GM21447 (cell line): Measurements from ENCODE around the gene GMPR.
"Not testable (repeated sequence)": the region's sequence is repeated elsewhere in the genome, so short reads cannot be mapped to it uniquely, and the experiment has no call there.

Experiments used
- ATAC-seq: cut with Tn5 transposase; IDR thresholded peaks from one replicate; pipeline ENCODE4 v1.9.1; 2021; ENCODE audit not compliant: unreplicated experiment

Gene GMPR

DNA sequence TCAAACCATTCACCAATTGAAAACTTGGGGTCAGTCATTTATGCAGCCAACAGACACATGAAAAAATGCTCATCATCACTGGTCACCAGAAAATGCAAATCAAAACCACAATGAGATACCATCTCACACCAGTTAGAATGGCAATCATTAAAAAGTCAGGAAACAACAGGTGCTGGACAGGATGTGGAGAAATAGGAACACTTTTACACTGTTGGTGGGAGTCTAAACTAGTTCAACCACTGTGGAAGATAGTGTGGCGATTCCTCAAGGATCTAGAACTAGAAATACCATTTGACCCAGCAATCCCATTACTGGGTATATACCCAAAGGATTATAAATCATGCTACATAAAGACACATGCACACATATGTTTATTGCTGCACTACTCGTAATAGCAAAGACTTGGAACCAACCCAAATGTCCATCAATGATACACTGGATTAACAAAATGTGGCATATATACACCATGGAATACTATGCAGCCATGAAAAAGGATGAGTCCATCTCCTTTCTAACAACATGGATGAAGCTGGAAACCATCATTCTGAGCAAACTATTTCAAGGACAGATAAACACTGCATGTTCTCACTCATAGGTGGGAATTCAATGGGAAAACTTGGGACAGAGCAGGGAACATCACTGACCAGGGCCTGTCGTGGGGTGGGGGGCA is 13.2 kb upstream of the GMPR start:
- ATAC-seq, result not testable (repeated sequence)

DNA sequence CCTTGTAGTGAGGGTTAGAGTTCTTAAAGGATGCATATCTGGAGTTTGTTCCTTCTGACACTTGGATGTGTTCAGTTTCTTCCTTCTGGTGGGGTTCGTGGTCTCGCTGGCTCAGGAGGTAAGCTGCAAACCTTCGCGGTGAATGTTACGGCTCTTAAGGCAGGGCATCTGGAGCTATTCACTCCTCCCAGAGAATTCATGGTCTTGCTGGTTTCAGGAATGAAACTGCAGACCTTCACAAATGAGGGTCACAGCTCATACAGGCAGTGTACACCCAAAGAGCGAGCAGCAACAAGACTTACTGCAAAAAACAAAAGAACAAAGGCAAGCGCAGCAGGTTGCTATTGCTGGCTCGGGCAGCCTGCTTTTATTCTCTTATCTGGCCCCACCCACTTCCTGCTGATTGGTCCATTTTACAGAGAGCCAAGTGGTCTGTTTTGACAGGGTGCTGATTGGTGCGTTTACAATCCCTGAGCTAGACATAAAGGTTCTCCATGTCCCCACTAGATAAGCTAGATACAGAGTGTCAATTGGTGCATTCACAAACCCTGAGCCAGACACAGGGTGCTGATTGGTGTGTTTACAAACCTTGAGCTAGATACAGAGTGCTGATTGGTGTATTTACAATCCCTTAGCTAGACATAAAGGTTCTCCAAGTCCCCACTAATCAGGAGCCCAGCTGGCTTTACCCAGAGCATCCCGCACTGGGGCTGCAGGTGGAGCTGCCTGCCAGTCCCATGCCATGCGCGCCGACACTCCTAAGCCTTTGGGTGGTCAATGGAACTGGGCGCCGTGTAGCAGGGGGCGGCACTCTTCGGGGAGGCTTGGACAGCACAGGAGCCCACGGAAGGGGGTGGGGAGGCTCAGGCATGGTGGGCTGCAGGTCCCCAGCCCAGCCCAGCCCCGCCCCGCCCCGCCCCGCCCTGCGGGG is 12.0 kb upstream of the GMPR start:
- not testable (repeated sequence) for ATAC-seq

DNA sequence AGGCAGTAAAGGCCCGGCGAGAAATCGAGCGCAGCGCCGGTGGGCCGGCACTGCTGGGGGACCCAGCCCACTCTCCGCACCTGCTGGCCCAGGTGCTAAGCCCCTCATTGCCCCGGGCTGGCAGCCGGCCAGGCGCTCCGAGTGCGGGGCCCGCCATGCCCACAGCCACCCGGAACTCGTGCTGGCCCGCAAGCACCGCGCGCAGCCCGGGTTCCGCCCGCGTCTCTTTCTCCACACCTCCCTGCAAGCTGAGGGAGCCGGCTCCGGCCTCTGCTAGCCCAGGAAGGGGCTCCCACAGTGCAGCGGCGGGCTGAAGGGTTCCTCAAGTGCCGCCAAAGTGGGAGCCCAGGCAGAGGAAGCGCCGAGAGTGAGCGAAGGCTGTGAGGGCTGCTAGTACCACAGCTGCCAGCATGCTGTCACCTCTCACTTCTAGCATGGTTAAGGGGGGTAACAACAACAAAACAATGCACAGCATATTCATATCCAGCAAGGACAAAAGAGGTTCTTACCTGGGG is 11.3 kb upstream of the GMPR start:
- ATAC-seq, result no peak

DNA sequence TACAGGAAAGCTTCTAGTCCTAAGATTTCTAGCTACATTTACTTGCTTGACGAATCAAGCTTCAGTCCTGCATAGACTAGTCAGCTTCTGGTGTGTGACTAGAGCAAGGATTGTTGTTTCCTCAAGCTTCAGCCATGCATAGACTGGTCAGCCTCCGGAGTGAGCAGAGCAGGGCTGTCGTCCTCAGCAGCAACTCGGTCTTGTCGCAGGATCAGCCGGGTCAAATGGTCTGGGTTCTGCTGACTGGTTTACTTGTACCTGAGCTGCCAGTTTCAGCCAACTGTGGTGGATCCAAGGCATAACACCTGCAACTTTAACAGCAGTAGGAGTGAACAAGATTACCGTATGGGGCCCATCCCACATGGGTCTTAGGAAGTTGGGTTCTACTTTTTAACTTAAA is 10.8 kb upstream of the GMPR start:
- ATAC-seq, result no peak

DNA sequence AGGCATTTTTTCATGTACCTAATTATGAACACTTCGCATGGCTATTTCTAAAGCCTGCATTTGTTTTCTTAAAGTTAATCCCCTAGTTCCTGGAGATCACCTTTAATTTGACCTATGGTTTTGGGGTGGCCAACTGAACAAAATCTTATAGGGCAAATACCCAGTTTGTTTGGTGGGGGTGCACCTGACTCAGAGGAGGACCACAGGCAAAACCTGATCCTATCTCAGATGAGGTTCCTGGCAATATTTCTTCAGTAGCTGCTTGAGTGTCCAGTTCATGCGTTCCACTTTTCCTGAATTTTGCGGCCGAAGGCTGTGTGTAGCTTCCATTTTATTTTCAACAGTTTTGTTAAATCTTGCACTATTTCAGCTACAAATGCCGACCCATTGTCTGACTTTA is 10.3 kb upstream of the GMPR start:
- no peak for ATAC-seq

DNA sequence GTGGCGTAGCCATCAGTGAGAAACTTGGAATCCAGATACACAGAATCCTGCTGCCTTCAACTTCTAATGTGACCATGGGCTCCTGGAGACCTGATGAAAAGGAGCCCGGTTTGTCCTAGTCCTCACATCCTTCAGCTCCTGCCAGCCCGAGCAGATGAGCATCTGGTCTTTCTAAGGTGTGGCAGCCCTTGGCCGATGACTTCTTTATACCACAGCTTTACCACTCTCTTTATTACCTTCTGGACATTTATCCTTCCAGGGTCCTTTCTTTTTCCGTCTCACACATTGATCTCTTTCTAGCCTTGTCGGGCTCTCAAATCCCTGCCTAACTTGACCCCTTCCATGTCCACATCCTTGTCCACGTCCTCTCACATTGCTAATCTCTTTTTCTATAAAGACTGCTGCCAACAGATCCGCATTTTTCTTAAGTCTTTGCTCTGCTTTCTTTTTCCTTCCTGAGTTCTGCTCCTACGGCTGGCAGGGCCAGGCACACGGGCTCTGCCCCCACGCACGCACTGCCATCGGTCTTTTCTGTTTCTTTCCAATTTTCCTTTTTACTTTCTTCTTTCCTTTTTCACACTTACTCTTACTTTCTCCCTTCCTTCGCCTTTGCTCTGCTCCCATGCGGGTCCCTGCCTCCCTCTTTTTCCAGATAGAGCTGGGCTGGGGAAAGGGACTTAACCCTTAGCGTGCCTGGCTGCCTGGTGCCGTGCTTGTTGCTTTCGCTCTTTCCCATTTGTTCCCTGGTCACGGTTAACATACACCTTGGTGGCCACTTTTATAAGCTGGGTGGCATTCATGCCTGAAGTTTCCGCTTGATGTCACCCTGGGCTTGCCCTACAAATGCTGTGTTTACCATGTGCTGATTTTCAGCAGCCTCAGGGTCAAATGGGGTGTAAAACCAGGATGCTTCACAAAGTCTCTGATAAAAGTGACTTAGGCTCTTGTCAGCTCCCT is 9.4 kb upstream of the GMPR start:
- ATAC-seq, result no peak

DNA sequence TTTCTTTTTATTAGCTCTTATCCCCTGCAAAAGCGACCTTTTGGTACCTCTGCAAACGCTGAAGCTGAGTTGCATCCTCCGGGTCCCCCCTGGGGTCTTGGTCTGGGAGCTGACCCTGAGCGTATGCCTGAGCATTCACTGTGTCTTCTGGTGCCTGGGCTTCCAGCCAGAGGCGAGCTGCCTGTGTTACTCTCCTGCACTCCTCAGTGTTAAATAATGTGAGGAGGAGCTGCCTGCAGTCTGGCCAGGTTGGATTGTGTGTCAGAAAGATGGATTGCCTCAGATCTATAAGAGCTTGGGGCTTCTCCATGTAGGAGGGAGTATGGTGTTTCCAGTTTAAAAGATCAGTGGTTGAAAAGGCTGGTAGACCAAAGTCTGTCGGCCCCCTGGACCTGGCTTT is 8.7 kb upstream of the GMPR start:
- ATAC-seq, result no peak

DNA sequence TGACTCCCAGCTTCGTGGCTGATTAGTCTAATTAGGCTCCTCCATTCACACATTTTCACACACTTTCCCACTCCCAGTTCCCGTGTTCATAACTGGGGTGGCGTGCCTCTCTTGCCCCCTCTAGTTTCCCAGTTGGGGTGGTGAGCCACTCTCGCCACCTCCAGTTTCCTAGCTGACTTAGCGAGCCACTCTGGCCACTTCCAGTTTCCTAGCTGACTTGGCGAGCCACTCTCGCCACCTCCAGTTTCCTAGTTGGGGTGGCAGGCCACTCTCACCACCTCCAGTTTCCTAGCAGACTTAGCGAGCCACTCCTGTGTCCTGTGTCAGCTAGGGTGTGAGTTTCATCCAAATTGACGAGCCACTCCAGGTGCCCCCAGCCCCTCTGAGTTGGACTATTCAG is 7.4 kb upstream of the GMPR start:
- no peak for ATAC-seq

DNA sequence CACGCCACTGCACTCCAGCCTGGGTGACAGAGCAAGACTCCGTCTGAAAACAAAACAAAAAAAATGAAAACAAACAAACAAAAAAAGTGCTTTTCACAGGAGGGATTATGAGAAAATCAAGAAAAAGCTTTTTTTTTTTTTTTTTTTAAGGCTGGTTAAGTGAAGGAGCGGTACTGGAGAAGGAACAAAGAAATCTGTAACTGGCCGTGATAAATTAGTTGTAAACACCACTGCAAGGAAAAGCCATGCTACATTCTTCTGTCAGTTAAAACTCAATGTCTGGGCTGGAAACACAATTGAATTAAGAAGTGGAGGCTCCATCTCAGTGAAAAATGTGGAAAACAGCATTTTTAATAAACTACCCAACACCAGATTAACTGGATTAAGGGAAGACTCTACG is 6.3 kb upstream of the GMPR start:
- no peak for ATAC-seq

DNA sequence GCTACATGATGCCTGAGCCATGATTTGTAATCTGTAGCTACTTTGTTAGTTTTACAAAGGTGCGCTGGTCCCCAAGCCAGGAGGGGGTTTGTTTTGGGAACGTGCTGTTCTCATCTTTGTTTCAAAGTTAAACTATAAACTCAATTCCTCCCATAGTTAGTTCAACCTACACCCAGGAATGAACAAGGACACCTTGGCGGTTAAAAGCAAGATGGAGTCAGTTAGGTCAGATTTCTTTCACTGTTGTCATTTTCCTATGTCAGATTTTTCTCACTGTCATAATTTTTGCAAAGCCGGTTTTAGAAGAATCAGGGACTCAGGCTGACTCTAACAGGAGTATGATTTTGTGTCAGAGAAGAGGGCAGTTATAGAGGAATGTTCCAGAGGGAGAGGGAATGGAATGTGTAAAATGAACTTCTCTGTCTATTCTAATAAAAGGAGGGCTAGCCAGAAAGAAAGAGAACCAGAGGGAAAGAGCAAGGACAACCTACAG is 2.3 kb upstream of the GMPR start:
- ATAC-seq, result no peak

DNA sequence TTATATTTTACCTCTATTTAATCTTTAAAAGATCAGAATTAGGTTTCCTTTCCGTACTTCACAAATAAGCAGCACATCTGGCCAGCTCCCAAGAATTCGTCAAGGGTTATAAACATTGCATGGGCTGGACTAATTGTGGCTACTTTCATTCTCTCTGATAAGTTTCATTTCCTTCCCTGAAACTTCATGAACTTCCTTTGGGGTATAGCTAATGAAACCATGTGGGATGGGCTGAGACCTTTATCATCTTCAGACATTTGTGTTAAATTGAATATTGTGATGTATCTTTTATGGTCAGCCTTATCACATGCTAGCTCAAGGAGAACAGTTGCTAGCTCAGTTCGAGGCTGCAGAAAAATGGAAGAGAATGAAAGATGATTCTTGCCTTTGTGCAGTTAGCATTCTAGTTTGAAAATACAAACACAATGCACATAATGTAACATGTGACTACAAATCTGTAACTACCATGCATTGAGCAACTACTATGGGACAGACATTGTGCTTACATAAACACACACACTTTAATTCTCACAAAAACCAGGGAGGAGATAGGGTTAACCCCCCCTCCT is 1.7 kb upstream of the GMPR start:
- ATAC-seq, result peak; percentile 49

DNA sequence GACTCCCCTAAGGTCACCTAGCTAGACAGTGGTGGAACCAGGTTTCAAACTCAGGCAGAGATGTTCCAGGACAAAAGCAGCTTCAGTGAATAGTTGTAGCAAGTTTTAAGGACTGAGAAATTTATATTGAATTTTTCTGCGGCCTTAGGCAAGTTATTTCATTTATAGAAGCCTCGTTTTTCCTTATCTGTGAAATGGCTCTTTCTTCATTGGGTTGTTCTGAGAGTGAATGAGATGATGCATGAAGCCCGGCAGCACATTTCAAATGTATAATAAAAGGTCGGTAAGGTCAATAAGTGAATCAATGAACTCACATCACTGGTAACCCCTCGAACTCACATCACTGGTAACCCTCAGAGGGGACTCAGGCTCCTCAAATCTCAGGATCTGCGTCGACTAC is 1.1 kb upstream of the GMPR start:
- no peak for ATAC-seq

DNA sequence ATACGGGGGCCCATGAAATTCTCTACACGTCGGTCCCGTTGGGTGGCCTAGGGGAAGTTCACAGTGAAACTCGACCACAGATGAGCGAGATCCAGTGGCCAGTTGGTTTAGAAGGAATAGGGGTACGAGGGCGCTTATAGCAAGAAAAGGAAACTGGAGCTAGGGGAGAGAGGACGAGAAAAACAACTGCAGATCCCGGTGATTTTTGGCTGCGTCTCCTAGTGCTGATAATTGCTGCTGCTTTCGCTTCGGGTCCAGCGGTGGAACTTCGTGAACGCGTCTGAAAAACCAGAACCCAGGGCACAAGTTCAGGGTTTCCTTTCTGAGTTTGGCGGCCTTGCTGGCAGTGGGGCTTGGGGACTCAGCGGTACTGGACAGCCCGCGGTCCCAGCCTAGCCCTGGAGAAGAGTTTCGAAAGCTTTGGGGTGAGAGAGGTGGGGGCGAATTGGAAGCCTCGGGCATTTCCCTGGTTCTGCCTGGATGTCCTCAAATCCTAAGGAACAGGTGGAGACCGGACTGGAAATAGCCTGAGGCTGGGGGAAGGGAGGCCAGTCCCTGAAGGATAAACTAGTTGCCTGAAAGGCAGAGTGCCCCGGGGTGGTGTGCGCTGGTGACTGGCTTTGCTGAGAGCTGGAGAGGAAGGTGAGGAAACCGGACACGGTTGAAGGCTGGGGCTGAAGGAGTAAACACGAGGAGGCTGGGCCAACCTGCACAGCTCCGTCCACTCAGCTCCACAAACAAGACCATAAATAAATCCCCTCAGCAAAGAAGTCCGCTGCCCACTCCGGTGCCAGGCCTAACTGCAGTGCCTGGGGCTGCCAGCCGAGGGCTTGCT is 793 bp downstream of the GMPR start:
- ATAC-seq, result peak; percentile 19

DNA sequence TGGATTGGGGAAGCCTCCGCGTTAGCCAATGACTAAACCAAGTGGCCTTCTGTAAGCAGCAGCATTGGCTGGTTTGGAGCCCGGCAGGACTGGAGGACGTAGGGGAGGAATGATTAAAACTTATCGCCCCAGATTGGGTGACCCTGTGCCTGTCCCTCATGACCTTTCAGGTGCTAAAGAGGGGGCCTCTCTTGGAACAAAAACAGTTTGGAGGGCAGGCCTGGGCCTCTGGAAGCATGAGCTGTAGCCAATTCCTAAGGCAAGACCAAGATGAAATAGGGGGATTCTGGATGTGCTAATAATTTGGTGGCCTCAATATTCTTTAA is 1.4 kb downstream of the GMPR start:
- ATAC-seq, result no peak

DNA sequence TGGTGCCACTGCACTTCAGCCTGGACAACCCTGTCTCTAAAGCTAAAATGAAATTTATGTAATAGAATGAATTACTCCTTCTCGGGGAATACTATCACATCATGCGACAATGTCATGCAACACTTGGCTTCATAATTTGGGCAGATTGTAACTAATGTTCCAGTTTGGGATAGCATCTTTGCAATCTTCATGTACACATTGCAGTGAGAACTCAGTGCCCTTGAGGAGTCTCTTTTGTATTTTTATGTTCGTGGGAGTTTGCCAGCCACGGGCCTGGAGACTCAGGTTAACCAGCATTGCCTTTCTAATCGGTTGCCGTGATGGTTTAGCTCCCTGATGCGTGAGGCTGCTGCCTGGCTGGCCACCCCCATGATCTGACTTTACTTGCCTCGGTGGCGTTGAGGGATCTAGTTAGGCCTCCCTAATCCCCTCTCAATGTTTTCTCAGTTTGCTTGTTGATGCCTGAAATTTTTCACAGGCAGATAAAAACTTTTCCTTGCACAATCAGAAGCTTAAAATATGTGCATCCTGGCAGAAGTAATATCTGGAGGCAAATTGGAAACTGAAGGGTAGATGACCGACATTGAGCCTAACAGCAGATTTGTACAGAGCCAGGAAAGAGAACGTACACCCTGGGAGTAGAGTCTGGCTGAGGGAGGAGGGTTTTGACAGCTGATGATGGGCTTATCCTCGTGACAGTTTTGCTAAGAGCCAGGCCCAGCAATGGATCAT is 2.4 kb downstream of the GMPR start:
- no peak for ATAC-seq

DNA sequence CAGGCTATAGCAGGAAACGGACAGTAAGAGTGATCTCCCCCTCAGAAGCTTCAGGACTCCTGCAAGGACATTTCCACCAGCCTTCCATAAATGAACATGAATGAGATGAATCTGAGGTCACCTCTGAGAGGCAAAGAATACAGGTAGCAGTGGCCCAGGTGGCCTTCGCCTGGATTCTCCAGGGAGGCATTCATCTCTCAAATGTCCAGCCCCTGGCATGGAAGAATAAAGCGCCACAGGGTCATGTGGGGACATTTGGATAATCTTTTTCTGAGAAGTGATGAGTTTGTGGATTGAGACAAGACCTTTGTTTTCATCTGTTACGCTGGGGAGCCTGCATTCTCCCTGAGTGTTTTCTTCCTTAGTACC is 2.9 kb downstream of the GMPR start:
- no peak for ATAC-seq

DNA sequence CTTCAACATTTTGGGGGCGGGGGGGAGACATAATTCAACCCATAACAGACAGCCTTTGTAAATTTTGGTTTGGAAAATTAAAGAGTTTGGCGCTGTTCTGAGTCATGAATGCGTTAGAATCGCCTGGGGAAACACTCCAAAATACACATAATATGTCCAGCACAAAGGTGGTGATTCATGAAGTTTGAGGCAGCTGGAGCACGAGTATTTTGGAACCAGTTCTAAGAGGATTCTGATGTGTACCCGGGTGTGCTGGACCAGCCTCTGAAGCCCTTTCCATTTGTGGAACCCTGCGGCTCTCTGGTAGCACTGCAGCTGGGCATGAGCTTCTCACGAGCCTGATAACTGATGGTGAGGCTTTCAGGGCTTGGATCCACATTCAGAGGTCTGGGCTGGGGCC is 4.7 kb downstream of the GMPR start:
- no peak for ATAC-seq

DNA sequence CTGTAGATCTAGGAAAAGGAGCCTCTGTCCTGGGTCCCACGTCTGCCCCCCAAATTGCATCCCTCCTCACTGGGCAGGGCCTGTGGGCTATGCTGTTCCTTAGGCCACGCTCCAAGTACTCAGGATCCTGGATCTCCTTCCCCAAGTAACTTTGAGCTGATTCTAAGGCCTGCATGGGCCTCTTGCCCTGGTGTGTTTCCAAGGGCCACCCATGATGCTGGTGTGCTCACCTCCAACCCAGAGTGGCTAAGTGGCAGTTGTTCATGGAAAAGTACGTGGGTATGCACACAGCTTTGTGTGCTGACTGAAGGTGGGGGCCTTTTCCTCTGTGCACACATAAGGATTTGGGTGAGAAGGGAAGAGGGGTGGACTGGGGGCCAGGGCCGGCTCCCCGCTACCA is 5.3 kb downstream of the GMPR start:
- ATAC-seq, result no peak

DNA sequence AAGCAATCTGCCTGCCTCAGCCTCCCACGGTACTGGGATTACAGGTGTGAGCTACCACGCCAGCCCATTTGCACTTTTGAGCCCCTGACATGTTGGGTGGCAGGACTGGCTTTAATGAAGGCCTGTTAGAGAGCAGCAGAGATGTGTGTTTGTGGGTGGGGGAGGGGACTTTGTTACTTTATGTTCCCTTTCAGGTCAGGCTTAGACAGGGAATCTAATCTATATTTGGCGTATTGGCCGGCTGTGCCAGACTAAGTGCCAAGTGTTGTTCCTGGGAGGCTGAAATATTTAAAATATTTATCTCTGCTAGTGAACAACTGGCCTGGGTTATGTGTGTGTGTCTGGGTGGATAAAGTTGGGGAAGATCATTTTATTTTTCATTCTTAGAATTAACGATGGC is 6.1 kb downstream of the GMPR start:
- no peak for ATAC-seq
